Keratinocyte (primary cell): Measurements from ENCODE around the gene DAPK2.

ENCODE experiments used
- EZH2 ChIP-seq: IDR thresholded peaks from one replicate; pipeline ENCODE4 v1.6.1; 2012; ENCODE audit warnings: inconsistent platforms, mild to moderate bottlenecking, low read length, moderate library complexity
- TF ChIP-seq, protein P1 (sequence below), 3 experiments: IDR thresholded peaks in 1 of 3; conservative IDR thresholded peaks in 1 of 3; optimal IDR thresholded peaks in 1 of 3; 2 replicates in 2 of 3; 3 replicates in 1 of 3; pipeline versions ENCODE3 to v1.5.1; 2011; ENCODE audit warnings: low read length in 3 of 3, mild to moderate bottlenecking in 3 of 3, moderate library complexity in 2 of 3, control low read depth in 1 of 3, inconsistent platforms in 1 of 3; ENCODE audit not compliant: insufficient read depth in 2 of 3; ENCODE audit errors: extremely low read depth in 1 of 3

DNA sequence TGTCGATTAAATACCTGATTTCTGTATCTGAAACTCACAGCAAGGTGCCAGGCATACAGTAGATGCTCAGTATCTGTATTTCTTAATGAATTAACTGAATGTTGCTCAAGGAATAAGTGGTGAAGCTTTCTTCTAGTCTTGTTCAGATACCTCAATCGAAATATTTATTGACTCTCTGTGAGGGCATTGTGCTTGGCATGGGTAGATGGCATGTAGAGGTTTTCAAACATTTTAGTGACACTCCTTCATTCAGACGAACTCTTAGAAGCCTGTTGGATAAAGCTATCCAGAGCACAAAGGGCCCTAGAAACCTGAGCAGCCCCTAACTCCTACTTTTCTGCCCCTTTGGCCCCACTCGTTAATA lies 49.1 kb upstream of the DAPK2 start:
- TF ChIP-seq, protein P1, sequence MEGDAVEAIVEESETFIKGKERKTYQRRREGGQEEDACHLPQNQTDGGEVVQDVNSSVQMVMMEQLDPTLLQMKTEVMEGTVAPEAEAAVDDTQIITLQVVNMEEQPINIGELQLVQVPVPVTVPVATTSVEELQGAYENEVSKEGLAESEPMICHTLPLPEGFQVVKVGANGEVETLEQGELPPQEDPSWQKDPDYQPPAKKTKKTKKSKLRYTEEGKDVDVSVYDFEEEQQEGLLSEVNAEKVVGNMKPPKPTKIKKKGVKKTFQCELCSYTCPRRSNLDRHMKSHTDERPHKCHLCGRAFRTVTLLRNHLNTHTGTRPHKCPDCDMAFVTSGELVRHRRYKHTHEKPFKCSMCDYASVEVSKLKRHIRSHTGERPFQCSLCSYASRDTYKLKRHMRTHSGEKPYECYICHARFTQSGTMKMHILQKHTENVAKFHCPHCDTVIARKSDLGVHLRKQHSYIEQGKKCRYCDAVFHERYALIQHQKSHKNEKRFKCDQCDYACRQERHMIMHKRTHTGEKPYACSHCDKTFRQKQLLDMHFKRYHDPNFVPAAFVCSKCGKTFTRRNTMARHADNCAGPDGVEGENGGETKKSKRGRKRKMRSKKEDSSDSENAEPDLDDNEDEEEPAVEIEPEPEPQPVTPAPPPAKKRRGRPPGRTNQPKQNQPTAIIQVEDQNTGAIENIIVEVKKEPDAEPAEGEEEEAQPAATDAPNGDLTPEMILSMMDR (optimal IDR thresholded peaks at IDR 0.05 in 1 of 3, IDR thresholded peaks at IDR 0.05 in 1 of 3, conservative IDR thresholded peaks at IDR 0.05 in 1 of 3; ENCODE audit: extremely low read depth in 1 of 3, insufficient read depth in 2 of 3, low read length in 3 of 3), result no peak
- TF ChIP-seq EZH2, result no peak
